Hepatocyte (in vitro differentiated cells): ENCODE measurements around the gene DLGAP5. TPM values are rescaled to one million over a fixed set of nuclear protein-coding genes. Genes with fewer than 3 reads are reported as not detected.

Source experiments
- DNase-seq: peaks from one replicate; pipeline ENCODE4 v3.0.0-alpha.2; 2016; ENCODE audit warnings: low spot score
- H2AFZ ChIP-seq: fragments of 200-600 bp; sonication (generic); 2 replicates; pipeline ENCODE4 v1.6.0; 2016; ENCODE audit warnings: antibody characterized with exemption, mild to moderate bottlenecking
- H3K27ac ChIP-seq: fragments of 200-600 bp; sonication (generic); 2 replicates; pipeline ENCODE4 v1.5.1; 2016; ENCODE audit warnings: mild to moderate bottlenecking
- H3K27me3 ChIP-seq: fragments of 200-600 bp; sonication (generic); 2 replicates; pipeline ENCODE4 v1.6.1; 2016
- H3K36me3 ChIP-seq: fragments of 200-600 bp; sonication (generic); replicated peaks from 2 replicates; pipeline ENCODE4 v1.5.1; 2016; ENCODE audit warnings: low read depth; ENCODE audit not compliant: insufficient read depth
- H3K4me1 ChIP-seq: fragments of 200-600 bp; sonication (generic); 2 replicates; pipeline ENCODE4 v1.5.1; 2016; ENCODE audit warnings: mild to moderate bottlenecking, moderate library complexity; ENCODE audit not compliant: insufficient read depth
- H3K4me2 ChIP-seq: fragments of 200-600 bp; sonication (generic); 2 replicates; pipeline ENCODE4 v1.6.0; 2016
- H3K4me3 ChIP-seq: fragments of 200-600 bp; sonication (generic); 2 replicates; pipeline ENCODE4 v1.5.1; 2016; ENCODE audit warnings: mild to moderate bottlenecking
- H3K79me2 ChIP-seq: fragments of 200-600 bp; sonication (generic); 2 replicates; pipeline ENCODE4 v1.6.0; 2017; ENCODE audit warnings: mild to moderate bottlenecking
- H3K9me2 ChIP-seq: fragments of 200-600 bp; sonication (generic); replicated peaks from 2 replicates; pipeline ENCODE4 v1.6.0; 2017; ENCODE audit warnings: mild to moderate bottlenecking; ENCODE audit not compliant: insufficient read depth
- H3K9me3 ChIP-seq: fragments of 200-600 bp; sonication (generic); 2 replicates; pipeline ENCODE4 v1.5.1; 2016; ENCODE audit warnings: low read depth, mild to moderate bottlenecking
- H4K20me1 ChIP-seq: fragments of 200-600 bp; sonication (generic); 2 replicates; pipeline ENCODE4 v1.6.0; 2016; ENCODE audit warnings: mild to moderate bottlenecking; ENCODE audit not compliant: insufficient read depth, poor library complexity, severe bottlenecking
- EZH2 ChIP-seq: fragments of 200-600 bp; sonication (generic); IDR thresholded peaks from 2 replicates; pipeline ENCODE4 v1.6.1; 2016; ENCODE audit warnings: antibody characterized with exemption, mild to moderate bottlenecking, borderline replicate concordance
- EZH2phosphoT487 ChIP-seq: fragments of 200-600 bp; sonication (generic); IDR thresholded peaks from one replicate; pipeline ENCODE4 v1.6.1; 2018; ENCODE audit warnings: antibody characterized with exemption, mild to moderate bottlenecking, low read depth, moderate library complexity; ENCODE audit not compliant: unreplicated experiment, severe bottlenecking
- WGBS: methylation state at CpG from one replicate; pipeline ENCODE4 v1.1.6; 2016; ENCODE audit warnings: low lambda C conversion rate; ENCODE audit errors: missing lambda C conversion rate; 5-methylcytosine and 5-hydroxymethylcytosine counted together
- polyA plus RNA-seq: library from polyadenylated mRNA; unstranded; fragments of >200 nt; fragmentation: Nextera tagmentation; extraction: Ambion mirVana; gene quantifications from 2 replicates; pipeline ENCODE4 v1.2.1, GENCODE V29; 2016
- total RNA-seq: library from RNA; depleted of rRNA; stranded (reverse); fragments of >200 nt; gene quantifications from 2 replicates; pipeline ENCODE4 v1.2.3, GENCODE V29; 2014
- TF ChIP-seq, protein P1 (sequence below): fragments of 200-600 bp; sonication (generic); IDR thresholded peaks from 2 replicates; pipeline ENCODE4 v1.5.1; 2016; ENCODE audit warnings: antibody characterized with exemption, mild to moderate bottlenecking; ENCODE audit not compliant: poor library complexity

DLGAP5 gene
- total and polyA plus RNA-seq, 2 experiments from 2014 or later, result 7.7 to 10.8 TPM

DNA sequence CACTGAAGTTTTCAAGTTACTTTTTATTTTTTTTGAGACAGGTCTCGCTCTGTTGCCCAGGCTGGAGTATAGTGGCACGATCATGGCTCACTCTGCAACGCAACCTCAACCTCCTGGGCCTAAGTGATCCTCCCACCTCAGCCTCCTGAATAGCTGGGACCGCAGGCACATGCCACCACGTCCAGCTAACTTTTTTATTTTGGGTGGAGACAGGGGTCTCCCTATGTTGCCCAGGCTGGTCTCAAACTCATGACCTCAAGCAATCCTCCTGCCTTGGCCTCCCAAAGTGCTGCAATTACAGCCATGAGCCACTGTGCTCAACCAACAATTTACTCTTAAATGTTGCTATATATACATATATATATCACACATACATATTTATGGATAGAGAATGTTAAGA lies 89.7 kb downstream of the DLGAP5 start:
- Histone ChIP-seq H3K4me1 (peaks cover 40% of the 10 kb centered on the region), H3K4me2 (peak overlapping the region; percentile 60), H4K20me1 (no peaks in the 10 kb centered on the region), H2AFZ (no peak overlapping the region), H3K9me3 (no peaks in the 10 kb centered on the region), H3K79me2 (no peaks in the 10 kb centered on the region), H3K27me3 (no peaks in the 10 kb centered on the region), H3K9me2 (no peaks in the 10 kb centered on the region), H3K4me3 (no peak overlapping the region), H3K36me3 (no peaks in the 10 kb centered on the region), H3K27ac (peak overlapping the region; percentile 96)
- DNase-seq, result no peak
- TF ChIP-seq EZH2 (no peak), EZH2phosphoT487 (no peak)
- TF ChIP-seq, protein P1, sequence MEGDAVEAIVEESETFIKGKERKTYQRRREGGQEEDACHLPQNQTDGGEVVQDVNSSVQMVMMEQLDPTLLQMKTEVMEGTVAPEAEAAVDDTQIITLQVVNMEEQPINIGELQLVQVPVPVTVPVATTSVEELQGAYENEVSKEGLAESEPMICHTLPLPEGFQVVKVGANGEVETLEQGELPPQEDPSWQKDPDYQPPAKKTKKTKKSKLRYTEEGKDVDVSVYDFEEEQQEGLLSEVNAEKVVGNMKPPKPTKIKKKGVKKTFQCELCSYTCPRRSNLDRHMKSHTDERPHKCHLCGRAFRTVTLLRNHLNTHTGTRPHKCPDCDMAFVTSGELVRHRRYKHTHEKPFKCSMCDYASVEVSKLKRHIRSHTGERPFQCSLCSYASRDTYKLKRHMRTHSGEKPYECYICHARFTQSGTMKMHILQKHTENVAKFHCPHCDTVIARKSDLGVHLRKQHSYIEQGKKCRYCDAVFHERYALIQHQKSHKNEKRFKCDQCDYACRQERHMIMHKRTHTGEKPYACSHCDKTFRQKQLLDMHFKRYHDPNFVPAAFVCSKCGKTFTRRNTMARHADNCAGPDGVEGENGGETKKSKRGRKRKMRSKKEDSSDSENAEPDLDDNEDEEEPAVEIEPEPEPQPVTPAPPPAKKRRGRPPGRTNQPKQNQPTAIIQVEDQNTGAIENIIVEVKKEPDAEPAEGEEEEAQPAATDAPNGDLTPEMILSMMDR, result no peak
- whole genome bisulfite sequencing, result 100% methylated on average over 5 of the region's 5 CpGs

DNA sequence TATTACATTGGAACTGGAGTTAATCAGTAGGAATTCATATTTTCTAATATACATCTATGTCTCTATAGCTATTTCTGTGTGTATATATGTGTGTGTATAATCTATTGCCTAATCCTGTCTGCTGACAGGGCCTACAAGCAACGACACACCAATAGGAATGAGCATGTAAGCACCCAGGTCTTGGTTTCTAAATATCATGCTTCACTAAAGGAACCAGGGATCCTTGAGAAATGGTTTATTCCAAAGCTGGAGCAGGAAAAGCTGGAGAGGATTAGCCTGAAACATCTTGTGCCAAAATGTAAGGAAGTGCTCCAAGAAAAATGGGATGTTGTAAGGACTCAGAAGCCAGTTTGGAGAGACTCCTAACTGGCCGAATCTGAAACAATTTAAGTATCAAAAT lies 91.6 kb downstream of the DLGAP5 start:
- Histone ChIP-seq H3K4me2 (no peak overlapping the region), H3K9me2 (no peaks in the 10 kb centered on the region), H3K36me3 (no peaks in the 10 kb centered on the region), H3K79me2 (no peaks in the 10 kb centered on the region), H3K27ac (peak overlapping the region; percentile 39), H3K27me3 (no peaks in the 10 kb centered on the region), H4K20me1 (no peaks in the 10 kb centered on the region), H3K9me3 (no peaks in the 10 kb centered on the region), H2AFZ (no peak overlapping the region), H3K4me1 (peaks cover 38% of the 10 kb centered on the region), H3K4me3 (no peak overlapping the region)
- DNase-seq, result no peak
- TF ChIP-seq EZH2phosphoT487 (no peak), EZH2 (no peak)
- TF ChIP-seq, protein P1, result no peak
- WGBS, result 71% methylated on average over 2 of the region's 2 CpGs

GRCh38 chr14:55098561-55098898 lies 92.9 kb downstream of the DLGAP5 start:
- Histone ChIP-seq H3K79me2 (no peaks in the 10 kb centered on the region), H3K4me1 (peaks cover 26% of the 10 kb centered on the region), H4K20me1 (no peaks in the 10 kb centered on the region), H3K4me3 (no peak overlapping the region), H2AFZ (no peak overlapping the region), H3K9me2 (no peaks in the 10 kb centered on the region), H3K27ac (peak overlapping the region; percentile 81), H3K4me2 (no peak overlapping the region), H3K9me3 (no peaks in the 10 kb centered on the region), H3K27me3 (no peaks in the 10 kb centered on the region), H3K36me3 (no peaks in the 10 kb centered on the region)
- no peak for DNase-seq
- TF ChIP-seq EZH2phosphoT487 (no peak), EZH2 (no peak)
- TF ChIP-seq, protein P1, result no peak
- WGBS, result 90% methylated on average over 1 of the region's 1 CpG

Other genes with a start within 250 kb of the DLGAP5 start
- gene WDHD1, start 164.5 kb downstream of the DLGAP5 start, total RNA-seq, result 5.9 and 6.3 TPM in 2 replicates
- 4.1 and 4.4 TPM in 2 replicates for gene WDHD1, start 164.5 kb downstream of the DLGAP5 start, polyA plus RNA-seq
- gene SOCS4, start 164.3 kb downstream of the DLGAP5 start, total RNA-seq, result 16.2 and 18.8 TPM in 2 replicates
- 4.1 and 5.3 TPM in 2 replicates for gene SOCS4, start 164.3 kb downstream of the DLGAP5 start, polyA plus RNA-seq
- 69.9 and 91.0 TPM in 2 replicates for gene MAPK1IP1L, start 139.9 kb downstream of the DLGAP5 start, total RNA-seq
- 81.4 and 86.2 TPM in 2 replicates for gene MAPK1IP1L, start 139.9 kb downstream of the DLGAP5 start, polyA plus RNA-seq
- 461 and 534 TPM in 2 replicates for gene LGALS3, start 62.3 kb downstream of the DLGAP5 start, total RNA-seq
- gene LGALS3, start 62.3 kb downstream of the DLGAP5 start, polyA plus RNA-seq, result 690 and 766 TPM in 2 replicates
- gene FBXO34, start 79.8 kb upstream of the DLGAP5 start, total RNA-seq, result 45.9 and 46.5 TPM in 2 replicates
- gene FBXO34, start 79.8 kb upstream of the DLGAP5 start, polyA plus RNA-seq, result 27.5 and 31.6 TPM in 2 replicates
- 15.1 and 16.6 TPM in 2 replicates for gene ATG14, start 220.2 kb upstream of the DLGAP5 start, total RNA-seq
- 3.3 and 4.5 TPM in 2 replicates for gene ATG14, start 220.2 kb upstream of the DLGAP5 start, polyA plus RNA-seq
- 0.27 TPM in 1 of 2 replicates, not detected in the other for gene TBPL2, start 249.0 kb upstream of the DLGAP5 start, total RNA-seq
- gene TBPL2, start 249.0 kb upstream of the DLGAP5 start, polyA plus RNA-seq, result 0.23 and 0.27 TPM in 2 replicates